DMS79 treated with DMSO at 0.1 percent for 48 hours (cell line): Measurements from ENCODE around the gene H2BK1.

Experiments
- DNase-seq: peaks from one replicate; lab custom pipeline; 2025; lab: John Stamatoyannopoulos, UW

Gene H2BK1

GRCh38 chr7:151210087-151210854 lies at the start of gene H2BK1:
H2BK1 (minus strand) TSS chr7:151210488; CDS start chr7:151210318, 170 bp downstream.
- no peak for DNase-seq

- no peak for DNase-seq
Measured at GRCh38 chr7:151257990-151258389, 47.7 kb upstream of the H2BK1 start.

DNA sequence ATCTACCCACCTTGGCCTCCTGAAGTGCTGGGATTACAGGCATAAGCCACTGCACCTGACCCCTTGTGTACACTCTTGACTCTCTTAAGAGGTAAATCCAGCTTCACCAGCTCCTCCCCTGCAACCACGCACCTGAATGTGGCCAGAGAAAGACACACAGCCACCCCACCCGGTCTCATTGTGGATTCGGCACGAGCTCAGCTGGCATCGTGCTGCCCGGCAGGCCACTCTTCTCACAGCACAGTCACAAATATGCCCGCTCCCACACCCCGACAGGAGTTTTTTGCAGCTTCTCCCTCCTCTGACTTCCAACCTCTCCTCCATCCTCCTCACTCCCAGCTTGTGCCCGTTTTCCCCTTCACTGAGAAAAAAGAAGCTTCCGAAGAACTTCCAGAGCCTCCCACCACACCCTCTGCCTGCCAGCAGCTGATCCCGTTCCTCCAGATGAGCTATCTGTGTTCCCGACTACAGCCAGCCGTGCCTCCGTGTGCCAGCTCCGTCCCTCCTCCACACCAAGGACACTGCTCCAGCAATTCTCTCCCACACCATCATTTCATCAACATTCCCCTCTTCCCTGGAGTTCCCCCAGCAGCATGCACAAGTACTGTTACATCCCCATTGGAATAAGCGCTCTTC lies 46.2 kb upstream of the H2BK1 start:
- no peak for DNase-seq

DNA sequence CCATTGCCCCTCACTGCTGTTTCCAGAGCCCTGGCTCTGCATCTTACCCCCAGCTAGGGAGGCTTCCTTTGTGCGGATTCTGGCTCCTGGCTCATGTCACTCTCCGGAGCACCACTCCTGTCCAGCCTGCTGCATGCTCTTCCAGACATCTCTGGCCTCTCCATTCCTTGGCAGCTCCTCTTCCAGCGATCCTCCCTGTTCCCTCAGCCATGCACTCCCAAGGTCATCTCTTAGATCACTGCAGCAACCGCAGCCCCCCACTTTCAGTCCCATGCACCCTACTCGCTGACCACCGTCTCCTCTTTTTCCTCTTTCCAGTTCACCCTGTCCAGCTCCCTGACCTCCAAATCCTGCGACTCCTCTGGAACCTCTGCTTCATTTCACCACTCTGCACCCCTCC lies 45.1 kb upstream of the H2BK1 start:
- no peak for DNase-seq

- DNase-seq = no peak
Measured at GRCh38 chr7:151254851-151255250, 44.6 kb upstream of the H2BK1 start.

DNA sequence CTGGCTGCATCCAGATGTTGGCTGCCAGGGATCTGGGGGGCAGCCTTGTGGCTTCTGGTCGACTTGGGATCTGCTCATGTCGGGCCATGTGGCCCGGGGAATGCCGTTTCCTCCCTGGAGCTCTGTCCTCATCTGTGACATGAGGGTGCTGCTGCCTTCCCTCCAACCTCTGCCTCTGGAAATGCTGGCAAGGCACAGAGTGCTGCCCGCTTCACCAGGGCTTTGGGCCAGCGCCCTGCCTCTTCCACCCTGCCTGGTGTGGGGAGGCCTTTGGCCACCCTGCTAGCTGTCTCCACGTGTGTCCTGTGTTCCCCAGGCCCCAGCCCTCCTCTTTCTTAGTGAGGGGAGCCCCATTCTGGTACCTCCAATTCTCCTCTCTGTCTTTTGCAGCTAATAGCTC lies 44.0 kb upstream of the H2BK1 start:
- no peak for DNase-seq

GRCh38 chr7:151252961-151253711 lies 42.8 kb upstream of the H2BK1 start:
- no peak for DNase-seq

DNA sequence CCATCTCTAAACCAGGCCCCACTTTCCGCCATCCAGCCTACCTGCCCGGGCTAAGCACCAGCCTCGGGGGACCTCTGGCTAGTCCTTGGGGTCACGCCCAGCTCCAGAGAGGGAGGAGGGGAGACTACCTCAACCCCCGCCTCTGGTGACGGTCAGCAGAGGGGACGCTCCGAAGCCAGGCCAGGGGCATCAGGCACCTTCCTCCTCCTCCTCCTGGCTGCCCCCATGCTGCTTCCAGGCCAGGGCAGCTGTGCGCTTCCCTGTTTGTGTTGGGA lies 42.2 kb upstream of the H2BK1 start:
- no peak for DNase-seq

DNA sequence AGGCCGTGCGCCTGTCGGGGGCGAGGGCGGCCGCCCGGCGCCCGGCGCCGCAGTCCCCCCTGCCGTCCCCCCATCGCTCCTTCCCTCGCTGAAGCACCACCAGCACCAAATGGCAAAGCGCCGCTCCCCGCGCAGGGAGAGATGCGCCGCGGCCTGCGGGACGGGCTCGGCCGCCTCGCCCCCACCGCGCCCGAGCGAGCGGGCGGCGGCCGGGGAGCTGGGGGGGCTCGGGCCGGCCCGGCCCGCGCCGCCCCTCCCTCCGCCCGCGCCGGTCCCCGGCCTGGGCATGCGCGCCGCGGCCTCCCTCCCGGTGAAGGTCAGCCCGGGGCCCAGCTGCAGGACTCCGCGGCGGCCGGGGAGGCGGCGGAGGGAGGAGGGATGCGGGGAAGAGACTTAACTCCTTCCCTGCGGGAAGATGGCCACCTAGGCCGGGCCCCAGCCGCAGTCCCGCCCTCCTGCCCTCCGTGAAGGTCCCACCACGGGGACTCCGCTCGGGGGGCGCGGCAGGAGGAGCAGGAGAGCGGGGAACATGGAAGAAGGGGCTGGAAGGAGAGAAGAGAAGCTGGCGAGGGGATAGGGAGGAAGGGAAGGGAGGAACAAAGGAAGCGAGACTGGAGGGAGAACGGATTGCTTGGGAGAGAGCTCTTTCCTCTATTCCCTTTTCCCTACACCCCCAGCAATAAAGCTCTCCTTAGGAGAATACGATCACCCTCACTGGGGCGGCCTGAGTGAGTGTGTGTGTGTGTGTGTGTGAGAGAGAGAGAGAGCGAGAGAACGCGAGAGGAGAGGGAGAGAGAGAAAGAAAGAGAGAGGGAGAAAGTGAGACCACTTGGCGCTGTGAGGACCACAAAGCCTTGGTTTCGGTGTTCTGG lies 41.6 kb upstream of the H2BK1 start:
- DNase-seq = peak; percentile 13

DNA sequence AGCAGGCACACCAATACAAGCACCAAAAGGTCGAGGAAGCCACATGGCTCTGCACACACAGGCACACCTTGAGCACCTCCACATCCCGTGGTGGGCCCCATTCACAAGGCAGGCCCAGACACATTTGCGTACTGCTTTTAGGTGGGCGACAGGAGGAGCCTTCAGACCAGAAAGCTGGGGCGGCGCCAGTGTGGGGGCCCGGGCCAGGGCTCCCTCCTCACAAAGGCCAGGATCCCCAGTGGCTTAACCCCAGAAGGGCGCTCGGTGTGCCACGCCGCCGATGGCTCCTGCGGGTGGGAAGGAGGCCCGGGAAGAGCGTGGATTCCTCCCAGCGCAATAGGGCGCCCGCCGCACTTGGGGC lies 41.0 kb upstream of the H2BK1 start:
- DNase-seq = peak; percentile 15

- DNase-seq = no peak
Measured at GRCh38 chr7:151250181-151251132, 40.2 kb upstream of the H2BK1 start.

DNA sequence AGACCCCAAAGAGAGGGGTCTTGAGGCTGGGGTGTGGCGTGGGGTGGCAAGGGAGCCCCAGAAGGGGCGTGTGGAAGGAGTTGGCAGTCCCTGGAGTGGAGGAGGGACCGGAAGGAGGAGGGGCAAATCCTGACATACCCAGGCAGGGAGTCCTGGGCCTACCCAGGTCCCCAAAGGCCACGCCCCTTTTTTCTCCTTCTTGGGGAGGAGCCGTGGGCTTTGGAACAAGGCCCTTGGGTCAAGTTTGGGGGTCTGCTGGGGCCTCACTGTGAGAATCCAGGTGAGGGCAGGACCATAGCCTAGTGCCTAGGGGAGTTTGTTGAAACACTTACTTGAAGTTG lies 39.4 kb upstream of the H2BK1 start:
- no peak for DNase-seq

- no peak for DNase-seq
Measured at GRCh38 chr7:151249034-151249731, 38.9 kb upstream of the H2BK1 start.

GRCh38 chr7:151248346-151249033 lies 38.2 kb upstream of the H2BK1 start, which contains the start of gene SMARCD3:
SMARCD3 (minus strand) TSS chr7:151248694; CDS start chr7:151248562, 132 bp downstream.
- DNase-seq = peak; percentile 10

DNA sequence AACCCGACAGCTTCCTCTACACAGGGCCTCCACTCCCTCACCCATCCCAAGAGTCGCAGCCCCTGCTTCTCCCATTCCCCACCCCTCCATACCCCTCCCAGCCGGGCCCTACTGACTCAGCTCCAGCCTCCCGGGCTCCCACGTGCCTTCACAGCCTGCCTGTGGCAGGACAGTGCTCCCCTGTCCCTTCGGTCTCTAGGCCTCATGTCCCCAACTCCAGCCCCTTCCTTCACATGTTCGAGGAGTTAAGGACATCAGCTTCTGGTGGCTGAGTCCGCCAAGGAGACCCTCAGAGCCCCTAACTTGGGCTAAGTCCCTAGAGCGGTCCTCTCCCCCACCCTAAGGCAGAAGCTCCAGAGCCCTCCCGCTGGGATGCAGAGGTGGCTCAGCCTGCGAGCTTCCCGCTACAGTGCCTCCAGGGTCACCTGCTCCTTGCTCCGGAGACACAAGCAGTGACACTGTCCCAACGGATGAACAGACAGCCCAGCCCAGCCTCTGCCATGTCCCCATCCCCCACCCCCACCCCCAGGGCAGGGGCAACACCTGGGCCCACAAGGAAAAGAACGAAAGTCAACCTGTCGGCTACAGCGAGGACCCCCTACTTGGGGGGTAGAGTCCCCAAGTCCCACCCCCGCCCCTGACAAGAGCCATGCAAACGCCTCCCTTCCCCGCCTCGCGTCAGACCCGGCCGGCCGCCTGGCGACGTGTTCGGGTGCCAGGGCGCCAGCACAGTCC lies 37.5 kb upstream of the H2BK1 start:
- no peak for DNase-seq

DNA sequence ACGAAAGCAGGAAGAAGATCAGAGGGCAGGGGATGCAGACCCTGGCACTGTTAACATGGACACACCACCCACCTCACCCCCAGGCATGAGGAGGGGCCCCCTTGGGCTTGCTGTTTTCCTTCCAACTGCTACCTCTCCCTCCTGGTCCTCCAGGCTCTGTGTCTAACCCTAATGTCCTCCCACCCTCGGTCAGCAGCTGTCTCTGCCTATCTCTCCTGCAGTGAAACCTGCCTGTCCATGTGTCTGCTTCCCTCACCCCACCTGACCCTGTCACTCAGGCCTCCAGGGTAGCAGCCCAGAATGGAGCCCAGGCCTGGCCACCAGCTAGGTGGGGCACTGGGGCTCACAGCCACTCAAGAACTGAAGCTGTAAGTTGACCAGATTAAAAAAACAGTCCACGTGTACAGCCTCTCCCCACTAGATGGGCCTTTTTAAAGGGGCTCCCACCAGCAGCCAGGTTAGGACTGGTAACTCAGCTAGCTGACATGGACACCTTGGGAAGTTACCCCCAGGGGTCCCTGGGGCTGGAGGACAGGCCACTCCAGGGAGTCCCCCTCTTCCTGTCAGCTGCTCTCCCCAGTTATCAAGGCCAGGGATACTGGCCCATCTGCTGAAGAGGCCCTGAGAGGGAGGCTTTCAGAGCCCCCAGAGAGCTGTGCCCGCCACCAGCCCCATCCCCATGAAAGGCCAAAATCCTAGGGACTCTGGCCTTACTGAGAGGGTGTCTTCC lies 36.7 kb upstream of the H2BK1 start:
- no peak for DNase-seq

- no peak for DNase-seq
Measured at GRCh38 chr7:151246102-151246850, 36.0 kb upstream of the H2BK1 start.
